CD4-positive, alpha-beta T cell (primary cell): ENCODE measurements around the gene RPL18. TPM values are rescaled to one million over a fixed set of nuclear protein-coding genes. Genes with fewer than 3 reads are reported as not detected.
A peak's percentile ranks its signal among the peaks of the same experiment; 100 is the strongest.

ENCODE experiments used
- ATAC-seq: fragments of 200-7000 bp; cut with Tn5 transposase; one replicate; pipeline ENCODE4 v1.10.0; 2022; ENCODE audit warnings: mild to moderate bottlenecking; ENCODE audit not compliant: poor library complexity
- CTCF ChIA-PET: fragments of 350-600 bp; sonication (Branson Sonifier 250); formaldehyde crosslinking; loops from one replicate; lab custom pipeline; 2021; ENCODE audit warnings: antibody characterized with exemption, inconsistent platforms; lab: Charles Lee
- POLR2A ChIA-PET: fragments of 350-600 bp; sonication (Branson Sonifier 250); formaldehyde crosslinking; loops from one replicate; lab custom pipeline; 2021; ENCODE audit warnings: antibody characterized with exemption, inconsistent platforms; lab: Charles Lee
- DNase-seq, 14 experiments: peaks; one replicate each; pipeline ENCODE4 v3.0.0-alpha.2; 2013 to 2020; ENCODE audit warnings: mixed read lengths in 2 of 14
- H3K27ac ChIP-seq, 2 donors: one replicate each; pipeline versions ENCODE4 v1.5.1 to v1.7.0; 2013; ENCODE audit warnings: low read length in 2 of 2, low read depth in 1 of 2, mild to moderate bottlenecking in 1 of 2
- H3K27me3 ChIP-seq, 2 experiments: 1 replicate in 1 of 2; 2 replicates in 1 of 2; pipeline versions ENCODE4 v1.6.1 to v1.7.0; 2013; ENCODE audit warnings: low read length in 2 of 2, control low read depth in 1 of 2, mild to moderate bottlenecking in 1 of 2, moderate library complexity in 1 of 2; ENCODE audit not compliant: insufficient read depth in 2 of 2, control insufficient read depth in 1 of 2
- H3K36me3 ChIP-seq: one replicate; pipeline ENCODE4 v1.6.1; 2013; ENCODE audit warnings: low read length, control low read depth; ENCODE audit not compliant: insufficient read depth
- H3K4me1 ChIP-seq: one replicate; pipeline ENCODE4 v1.6.1; 2013; ENCODE audit warnings: low read length, control low read depth; ENCODE audit not compliant: insufficient read depth
- H3K4me3 ChIP-seq: one replicate; pipeline ENCODE4 v1.5.1; 2013; ENCODE audit warnings: mild to moderate bottlenecking, low read length, moderate library complexity
- H3K9me3 ChIP-seq, 2 experiments: 1 replicate in 1 of 2; 2 replicates in 1 of 2; pipeline versions ENCODE4 v1.6.1 to v1.7.0; 2013; ENCODE audit warnings: low read length in 2 of 2, mild to moderate bottlenecking in 2 of 2, control low read depth in 1 of 2, moderate library complexity in 1 of 2; ENCODE audit not compliant: control insufficient read depth in 1 of 2, insufficient read depth in 1 of 2
- H3K27ac Mint-ChIP-seq: one replicate; pipeline ENCODE4 v1.8.0; 2020; ENCODE audit warnings: mixed read lengths
- H3K27me3 Mint-ChIP-seq: one replicate; pipeline ENCODE4 v1.8.0; 2021; ENCODE audit warnings: mixed read lengths
- H3K36me3 Mint-ChIP-seq: one replicate; pipeline ENCODE4 v1.8.0; 2021; ENCODE audit warnings: low read depth, mixed read lengths
- H3K4me1 Mint-ChIP-seq: one replicate; pipeline ENCODE4 v1.8.0; 2021; ENCODE audit warnings: low read depth, mixed read lengths
- H3K4me3 Mint-ChIP-seq: one replicate; pipeline ENCODE4 v1.8.0; 2020; ENCODE audit warnings: mild to moderate bottlenecking, mixed read lengths
- H3K9me3 Mint-ChIP-seq: one replicate; pipeline ENCODE4 v1.8.0; 2020; ENCODE audit warnings: mixed read lengths
- CTCF ChIP-seq: fragments of 200-600 bp; IDR thresholded peaks from one replicate; pipeline ENCODE4 v1.8.0; 2022; ENCODE audit warnings: antibody characterized with exemption, mild to moderate bottlenecking
- intact Hi-C, 2 experiments: fragments of 100-400 bp; cut with DNase I in 1 of 2; cut with micrococcal nuclease in 1 of 2; formaldehyde crosslinking; loops; one replicate each; pipeline versions ENCODE4 v1.15.1 to v1.9.0; 2023 to 2025; cut with DNase I, micrococcal nuclease
- total RNA-seq, 174 experiments: library from RNA in 2 of 174; stranded (reverse) in 2 of 174; gene quantifications; one replicate each; pipeline ENCODE4 v1.2.3 and lab custom pipeline; 2021 to 2026

The RPL18 gene
- total RNA-seq, 2 experiments from 2014 or later: 2,820 to 2,913 TPM

- peak overlapping the region; percentile 25 to 76 for H3K27ac ChIP-seq
- H3K4me3 Mint-ChIP-seq: peak overlapping the region; percentile 98
- peak overlapping the region; percentile 94 for H3K4me3 ChIP-seq
- ATAC-seq (no peak), DNase-seq (peak in 1 of 14 experiments; percentile 35)
- TF ChIP-seq CTCF: no peak
- H3K4me1 Mint-ChIP-seq: peaks cover 45% of the 10 kb centered on the region
- H3K27me3 ChIP-seq: no peaks in the 10 kb centered on the region
- H3K36me3 ChIP-seq: peaks cover 34% of the 10 kb centered on the region
- no peaks in the 10 kb centered on the region for H3K27me3 Mint-ChIP-seq
- intact Hi-C loops: loop anchor here in 1 of 2 experiments (5.0 kb wide), 1 partner anchor 285 kb away; no protein-coding TSS in a partner anchor
- peaks cover 60% of the 10 kb centered on the region for H3K36me3 Mint-ChIP-seq
- CTCF ChIA-PET: interaction anchor here (1.1 kb wide), 1 partner anchor 29 kb away, joined by 4 read pairs; no protein-coding TSS in a partner anchor
- no peaks in the 10 kb centered on the region for H3K9me3 ChIP-seq
- H3K9me3 Mint-ChIP-seq: no peaks in the 10 kb centered on the region
- H3K4me1 ChIP-seq: peaks cover 50% of the 10 kb centered on the region
- peak overlapping the region; percentile 97 for H3K27ac Mint-ChIP-seq
- POLR2A ChIA-PET: interaction anchor here (0.5 to 3.9 kb wide), 4 partner anchors 9 to 473 kb away, joined by 3 to 45 read pairs (median 28); partner anchors contain the start of gene DBP
Observed at GRCh38 chr19:48617146-48617937, 1.6 kb downstream of the RPL18 start.

GRCh38 chr19:48616491-48617056 lies 2.4 kb downstream of the RPL18 start:
- peaks cover 43% of the 10 kb centered on the region for H3K4me1 Mint-ChIP-seq
- DNase-seq (peak in 2 of 14 experiments; percentile 44), ATAC-seq (no peak)
- H3K36me3 Mint-ChIP-seq: peaks cover 56% of the 10 kb centered on the region
- Histone ChIP-seq H3K27ac (no peak overlapping the region), H3K9me3 (no peaks in the 10 kb centered on the region), H3K4me1 (peaks cover 50% of the 10 kb centered on the region), H3K27me3 (no peaks in the 10 kb centered on the region), H3K4me3 (no peak overlapping the region), H3K36me3 (peaks cover 34% of the 10 kb centered on the region)
- CTCF ChIA-PET: interaction anchor here (1.1 kb wide), 1 partner anchor 28 kb away, joined by 4 read pairs; no protein-coding TSS in a partner anchor
- POLR2A ChIA-PET: interaction anchor here (0.7 to 3.9 kb wide), 3 partner anchors 17 to 30 kb away, joined by 3 to 45 read pairs (median 39); partner anchors contain the start of genes CA11 and DBP
- no peaks in the 10 kb centered on the region for H3K27me3 Mint-ChIP-seq
- TF ChIP-seq CTCF: no peak
- H3K27ac Mint-ChIP-seq: peak overlapping the region; percentile 97
- intact Hi-C loops: loop anchor here in 1 of 2 experiments (5.0 kb wide), 1 partner anchor 284 kb away; no protein-coding TSS in a partner anchor
- H3K9me3 Mint-ChIP-seq: no peaks in the 10 kb centered on the region
- peak overlapping the region; percentile 98 for H3K4me3 Mint-ChIP-seq

GRCh38 chr19:48616041-48616436 lies 2.9 kb downstream of the RPL18 start:
- Histone ChIP-seq H3K4me3 (no peak overlapping the region), H3K27ac (no peak overlapping the region), H3K4me1 (peaks cover 46% of the 10 kb centered on the region), H3K36me3 (peaks cover 34% of the 10 kb centered on the region), H3K27me3 (no peaks in the 10 kb centered on the region), H3K9me3 (no peaks in the 10 kb centered on the region)
- Mint-ChIP-seq H3K27me3 (no peaks in the 10 kb centered on the region), H3K4me1 (peaks cover 43% of the 10 kb centered on the region), H3K36me3 (peaks cover 53% of the 10 kb centered on the region), H3K27ac (peak overlapping the region; percentile 97), H3K4me3 (peak overlapping the region; percentile 98), H3K9me3 (no peaks in the 10 kb centered on the region)
- POLR2A ChIA-PET: interaction anchor here (0.7 to 3.7 kb wide), 2 partner anchors 21 to 30 kb away, joined by 3 to 39 read pairs; partner anchors contain the start of genes CA11 and DBP
- CTCF ChIA-PET: interaction anchor here (1.1 kb wide), 1 partner anchor 27 kb away, joined by 4 read pairs; no protein-coding TSS in a partner anchor
- TF ChIP-seq CTCF: no peak
- intact Hi-C loops: loop anchor here in 1 of 2 experiments (5.0 kb wide), 1 partner anchor 284 kb away; no protein-coding TSS in a partner anchor
- DNase-seq (peak in 2 of 14 experiments; percentile 45 to 52), ATAC-seq (no peak)
